Brain pericyte (primary cell): ENCODE results near the gene FAM78A.
"Not testable (repeated sequence)": the region's sequence is repeated elsewhere in the genome, so short reads cannot be mapped to it uniquely, and the experiment has no call there.

Experiments
- DNase-seq: peaks from one replicate; pipeline ENCODE4 v3.0.0-alpha.2; 2012; ENCODE audit warnings: low read depth, low spot score

FAM78A gene

GRCh38 chr9:131266266-131267229 lies 9.8 kb downstream of the FAM78A start:
- DNase-seq: no peak

GRCh38 chr9:131264231-131264630 lies 12.1 kb downstream of the FAM78A start:
- no peak for DNase-seq

- DNase-seq: no peak
Measured at GRCh38 chr9:131263701-131264100, 12.6 kb downstream of the FAM78A start.

GRCh38 chr9:131263033-131263343 lies 13.3 kb downstream of the FAM78A start:
- DNase-seq: not testable (repeated sequence)

- no peak for DNase-seq
Measured at GRCh38 chr9:131262327-131263032, 13.8 kb downstream of the FAM78A start.

DNA sequence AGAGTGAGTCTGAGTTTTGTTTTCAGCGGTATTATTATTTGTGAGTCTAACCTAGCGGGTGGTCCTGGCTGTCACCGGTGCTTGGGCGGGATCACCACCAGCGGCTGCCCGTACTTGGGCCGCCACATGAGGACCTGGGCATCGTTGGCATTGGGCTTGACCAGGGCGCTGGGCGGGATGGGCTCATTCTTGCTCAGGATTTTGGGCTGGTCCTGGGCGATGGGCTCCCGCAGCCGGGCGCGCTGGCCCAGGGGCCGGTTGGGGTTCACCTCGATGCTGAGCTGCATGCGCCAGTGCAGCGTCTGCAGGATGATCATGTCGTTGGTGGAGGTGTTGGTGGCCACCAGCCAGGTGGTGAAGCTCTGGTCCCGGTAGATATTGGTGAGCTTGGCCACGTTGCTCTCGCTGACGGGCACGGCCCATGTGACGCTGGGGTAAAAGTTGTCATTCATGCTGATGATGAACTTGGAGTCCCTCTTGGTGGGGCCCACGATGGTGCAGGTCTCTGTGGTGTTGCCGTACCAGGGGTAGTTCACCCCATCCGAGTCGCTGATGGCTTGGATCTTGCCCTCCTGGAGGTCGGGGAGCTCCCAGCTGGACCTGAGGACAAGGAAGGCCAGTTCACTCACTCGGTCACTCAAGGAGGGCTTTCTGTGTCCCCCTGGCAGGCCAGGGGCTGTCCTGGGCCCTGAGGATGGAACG lies 15.4 kb downstream of the FAM78A start:
- DNase-seq: no peak

GRCh38 chr9:131259916-131260597 lies 16.3 kb downstream of the FAM78A start:
- DNase-seq: no peak

GRCh38 chr9:131259432-131259898 lies 16.8 kb downstream of the FAM78A start:
- DNase-seq: no peak

GRCh38 chr9:131258698-131259431 lies 17.4 kb downstream of the FAM78A start:
- no peak for DNase-seq

- no peak for DNase-seq
Measured at GRCh38 chr9:131258186-131258585, 18.1 kb downstream of the FAM78A start.

DNA sequence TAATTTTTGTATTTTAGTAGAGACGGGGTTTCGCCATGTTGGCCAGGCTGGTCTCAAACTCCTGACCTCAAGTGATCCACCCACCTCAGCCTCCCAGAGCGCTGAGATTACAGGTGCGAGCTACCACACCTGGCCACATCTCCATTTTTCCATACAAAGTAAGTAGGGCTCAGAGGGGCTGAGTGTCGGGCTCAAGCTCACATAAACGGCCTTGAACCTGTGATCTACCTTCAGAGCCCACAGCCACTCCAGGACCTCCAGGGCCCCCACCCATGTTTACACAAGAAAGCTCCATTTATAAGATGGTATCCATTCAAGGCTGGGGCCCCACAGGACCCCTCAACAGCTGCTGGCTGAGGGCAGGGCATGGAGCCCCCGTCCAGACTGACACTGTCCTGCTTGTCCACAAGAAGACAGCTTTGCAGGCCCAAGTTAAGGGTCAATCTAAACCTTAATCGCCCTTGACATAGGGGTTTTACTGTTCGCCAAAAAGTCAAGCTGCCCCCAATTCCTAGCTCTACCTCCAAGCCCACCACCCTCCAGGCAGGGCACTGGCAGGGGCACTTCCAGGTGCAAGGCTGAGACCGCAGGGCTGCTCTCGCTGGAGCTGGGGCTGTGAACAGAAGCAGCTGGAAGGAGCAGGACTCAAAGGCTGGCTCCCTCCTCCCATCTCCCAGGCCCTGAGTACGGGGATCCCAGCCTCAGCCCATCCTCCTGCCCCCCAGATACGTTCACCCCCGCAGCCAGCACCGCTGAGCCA lies 18.9 kb downstream of the FAM78A start:
- DNase-seq: no peak

- DNase-seq: no peak
Measured at GRCh38 chr9:131255676-131256197, 20.6 kb downstream of the FAM78A start.

GRCh38 chr9:131254626-131255025 lies 21.7 kb downstream of the FAM78A start:
- DNase-seq: no peak

DNA sequence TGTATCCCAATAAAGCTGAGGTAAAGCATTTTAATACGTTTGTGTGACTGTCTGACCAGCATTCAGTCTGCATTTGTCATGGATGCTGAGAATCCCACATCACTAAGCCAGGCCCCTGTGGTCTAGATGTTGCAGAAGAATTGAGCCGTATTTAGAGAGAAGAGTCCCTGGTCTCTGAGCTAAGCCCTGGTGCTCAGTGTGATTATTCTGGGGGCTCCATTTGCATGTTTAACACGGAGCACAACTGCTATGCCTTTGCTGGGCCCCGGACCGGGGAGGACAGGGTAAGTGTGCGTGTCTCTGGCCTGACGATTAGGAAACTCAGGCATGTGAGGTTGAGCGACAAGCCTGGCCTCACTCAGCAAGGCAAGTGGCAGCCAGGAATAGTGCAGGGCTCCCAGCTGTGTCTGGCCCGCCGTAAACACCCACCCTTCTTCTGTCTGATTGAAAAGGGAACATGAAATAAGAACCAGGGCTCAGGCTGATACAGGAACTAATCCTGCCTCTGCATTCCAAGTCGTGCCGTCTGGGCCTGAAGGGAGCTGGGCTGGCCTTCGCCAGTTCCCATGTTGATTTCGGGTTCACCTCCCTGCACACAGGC lies 22.3 kb downstream of the FAM78A start:
- DNase-seq: no peak

- DNase-seq: no peak
Measured at GRCh38 chr9:131252120-131252519, 24.2 kb downstream of the FAM78A start.

DNA sequence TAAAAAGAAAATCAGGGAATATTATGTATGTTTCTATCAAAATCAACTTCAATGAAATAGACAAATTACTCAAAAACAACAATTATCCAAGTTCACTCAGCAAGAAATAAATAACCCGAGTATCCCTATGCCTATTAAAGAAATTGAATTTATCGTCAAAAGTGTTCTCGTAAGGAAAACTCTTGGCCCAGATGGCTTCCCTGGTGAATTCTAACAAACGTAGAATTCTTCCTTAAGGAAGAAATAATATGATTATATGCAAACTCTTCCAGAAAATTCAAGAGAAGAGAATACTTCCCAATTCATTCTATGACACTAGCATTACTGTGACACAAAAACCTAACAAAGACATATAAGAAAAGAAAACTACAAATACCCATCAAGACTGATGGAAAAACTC lies 29.7 kb downstream of the FAM78A start:
- no peak for DNase-seq

DNA sequence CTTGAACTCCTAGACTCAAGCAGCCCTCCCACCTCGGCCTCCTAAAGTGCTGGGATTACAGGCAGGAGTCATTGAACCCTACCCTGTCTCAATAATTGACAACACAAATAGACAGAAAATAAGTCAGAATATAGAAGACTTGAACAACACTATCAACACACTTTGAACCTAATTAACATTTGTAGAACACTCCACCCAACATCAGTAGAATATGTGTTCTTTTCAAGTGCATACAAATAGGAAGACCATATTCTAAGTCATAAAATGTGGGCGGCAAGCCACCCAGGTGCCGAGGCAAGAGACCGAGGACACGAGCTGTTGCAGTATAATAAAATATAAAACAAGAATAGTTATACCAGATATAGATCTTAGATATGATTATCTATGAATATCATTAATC lies 32.0 kb downstream of the FAM78A start:
- DNase-seq: not testable (repeated sequence)

DNA sequence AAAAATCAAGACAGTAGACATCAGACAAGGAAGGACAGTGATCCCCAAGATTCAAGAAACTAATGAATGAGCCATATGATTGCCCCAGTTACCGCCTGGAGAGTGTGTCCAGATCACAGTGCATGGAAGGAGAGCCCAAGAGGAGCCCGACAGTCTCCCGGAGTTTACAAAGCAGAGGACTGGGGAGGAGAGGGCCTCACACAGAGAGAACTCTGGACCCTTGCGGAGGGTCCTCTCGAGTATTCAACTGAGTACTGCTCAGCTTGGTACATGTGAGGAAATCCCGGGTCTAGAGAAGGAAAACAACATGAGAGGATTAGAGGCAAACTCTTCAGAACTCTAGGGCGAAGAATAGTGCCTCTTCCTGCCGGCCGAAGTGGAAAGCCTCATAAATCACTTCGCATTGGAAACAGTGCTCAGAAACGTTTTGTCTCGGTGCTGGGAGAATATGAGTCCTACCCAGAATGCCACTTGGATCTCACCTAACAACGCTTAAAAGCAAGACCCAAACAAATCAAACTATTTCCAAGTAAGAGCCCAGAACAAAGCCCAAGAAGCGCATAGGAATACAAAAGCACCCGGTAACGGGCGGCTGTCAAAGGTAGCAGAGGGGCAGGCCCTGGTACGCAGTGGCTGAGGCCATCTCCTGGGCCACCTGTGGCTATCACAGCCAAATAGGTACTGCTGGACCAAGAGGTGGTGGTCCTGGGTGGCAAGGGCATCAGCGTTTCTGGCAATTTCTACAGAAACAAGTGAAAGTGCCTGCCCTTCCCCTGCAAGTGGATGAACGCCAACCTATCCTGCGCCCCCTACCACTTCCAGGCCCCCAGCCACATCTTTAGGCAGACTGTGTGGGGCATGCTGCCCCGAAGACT lies 36.0 kb downstream of the FAM78A start:
- no peak for DNase-seq
